SU-DHL-6 (cell line): ENCODE results near the gene SNN.
A peak's percentile ranks its signal among the peaks of the same experiment; 100 is the strongest.

Source experiments
- H2AFZ ChIP-seq: fragments of 200-600 bp; sonication (generic); 2 replicates; pipeline ENCODE4 v1.6.1; 2014; ENCODE audit warnings: low read depth, mild to moderate bottlenecking, moderate library complexity, mixed read lengths, antibody characterized with exemption, low read length; ENCODE audit not compliant: severe bottlenecking
- H3F3A ChIP-seq: fragments of 200-600 bp; shearing (Covaris generic); 2 replicates; pipeline ENCODE4 v1.6.0; 2016; ENCODE audit warnings: antibody characterized with exemption, mild to moderate bottlenecking; ENCODE audit not compliant: insufficient read depth
- H3K27ac ChIP-seq: fragments of 200-600 bp; sonication (generic); 2 replicates; pipeline ENCODE4 v1.5.1; 2016; ENCODE audit warnings: low read depth, mild to moderate bottlenecking, low read length, moderate library complexity, mixed read lengths
- H3K27me3 ChIP-seq: fragments of 200-600 bp; sonication (generic), shearing (Covaris generic); 2 replicates; pipeline ENCODE4 v1.6.0; 2014; ENCODE audit warnings: mild to moderate bottlenecking, low read length
- H3K36me3 ChIP-seq: fragments of 200-600 bp; sonication (generic); 2 replicates; pipeline ENCODE4 v1.6.1; 2014; ENCODE audit warnings: mild to moderate bottlenecking, low read length, mixed read lengths
- H3K4me2 ChIP-seq: fragments of 300-600, 200-600 bp; shearing (Covaris generic), sonication (generic); 2 replicates; pipeline ENCODE4 v1.6.0; 2014; ENCODE audit warnings: low read length, low read depth, mild to moderate bottlenecking; ENCODE audit not compliant: poor library complexity, severe bottlenecking
- H3K4me3 ChIP-seq: fragments of 200-600 bp; sonication (generic); 2 replicates; pipeline ENCODE4 v1.5.1; 2014; ENCODE audit warnings: antibody characterized with exemption, low read length, mild to moderate bottlenecking, mixed read lengths; ENCODE audit not compliant: insufficient read depth, poor library complexity, severe bottlenecking
- H3K79me2 ChIP-seq: fragments of 200-600 bp; sonication (generic); 2 replicates; pipeline ENCODE4 v1.6.1; 2014; ENCODE audit warnings: mild to moderate bottlenecking, low read length, moderate library complexity; ENCODE audit not compliant: insufficient read depth
- H3K9ac ChIP-seq: fragments of 200-600 bp; sonication (generic); 2 replicates; pipeline ENCODE4 v1.7.0; 2014; ENCODE audit warnings: mild to moderate bottlenecking, low read length
- H3K9me2 ChIP-seq: fragments of 200-600 bp; sonication (generic); replicated peaks from 2 replicates; pipeline ENCODE4 v1.6.1; 2014; ENCODE audit warnings: low read length; ENCODE audit not compliant: insufficient read depth
- H3K9me3 ChIP-seq: fragments of 200-600 bp; sonication (generic); 2 replicates; pipeline ENCODE4 v1.6.1; 2014; ENCODE audit warnings: low read length, mixed read lengths; ENCODE audit not compliant: insufficient read depth
- H4K20me1 ChIP-seq: fragments of 200-600 bp; sonication (generic); 2 replicates; pipeline ENCODE4 v1.6.1; 2014; ENCODE audit warnings: low read depth, mild to moderate bottlenecking, antibody characterized with exemption, low read length, moderate library complexity, mixed read lengths
- EZH2phosphoT487 ChIP-seq: fragments of 200-600 bp; sonication (generic), shearing (Covaris generic); conservative IDR thresholded peaks from 2 replicates; pipeline ENCODE4 v1.6.1; 2018; ENCODE audit warnings: mild to moderate bottlenecking, antibody characterized with exemption, low read length, moderate library complexity, mixed read lengths
- TF ChIP-seq, protein P1 (sequence below): fragments of 200-600 bp; sonication (generic); IDR thresholded peaks from one replicate; pipeline ENCODE4 v1.5.1; 2017; ENCODE audit warnings: antibody characterized with exemption, mild to moderate bottlenecking, low read length, moderate library complexity; ENCODE audit not compliant: insufficient read depth, poor library complexity, severe bottlenecking

Gene SNN

DNA sequence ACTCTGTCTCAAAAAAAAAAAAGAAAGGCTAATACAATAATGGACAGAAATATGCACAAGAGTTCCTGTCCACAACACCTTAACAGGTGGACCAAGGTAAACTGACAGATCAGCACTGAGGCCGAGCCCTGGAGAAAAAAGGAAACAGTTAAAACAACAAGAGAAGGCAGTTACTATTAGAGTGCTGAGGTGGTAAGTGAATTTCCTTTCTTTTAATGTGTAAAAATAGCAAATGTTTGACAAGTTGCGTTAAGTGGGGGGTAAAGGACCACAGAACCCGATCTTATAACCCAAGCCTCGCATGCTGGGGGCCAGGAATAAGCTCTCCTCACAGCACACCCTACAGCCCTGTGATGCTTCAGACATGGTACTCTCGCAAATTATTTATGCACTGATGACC lies 49.6 kb downstream of the SNN start:
- Histone ChIP-seq H3F3A (peaks cover 20% of the 10 kb centered on the region; the same call in 1 of the 2 replicates), H3K27ac (0 out of 2 replicates have a peak overlapping the region, but pooled peaks have one; percentile 1), H3K27me3 (no peaks in the 10 kb centered on the region), H4K20me1 (no peaks in the 10 kb centered on the region), H3K4me3 (no peak overlapping the region), H3K9me3 (no peaks in the 10 kb centered on the region), H3K9me2 (no peaks in the 10 kb centered on the region), H3K79me2 (peaks cover 5% of the 10 kb centered on the region; the same call in 1 of the 2 replicates), H3K9ac (no peak overlapping the region), H3K4me2 (no peak overlapping the region), H2AFZ (no peak overlapping the region), H3K36me3 (peaks cover 32% of the 10 kb centered on the region; the same call in 1 of the 2 replicates)
- TF ChIP-seq, protein P1, sequence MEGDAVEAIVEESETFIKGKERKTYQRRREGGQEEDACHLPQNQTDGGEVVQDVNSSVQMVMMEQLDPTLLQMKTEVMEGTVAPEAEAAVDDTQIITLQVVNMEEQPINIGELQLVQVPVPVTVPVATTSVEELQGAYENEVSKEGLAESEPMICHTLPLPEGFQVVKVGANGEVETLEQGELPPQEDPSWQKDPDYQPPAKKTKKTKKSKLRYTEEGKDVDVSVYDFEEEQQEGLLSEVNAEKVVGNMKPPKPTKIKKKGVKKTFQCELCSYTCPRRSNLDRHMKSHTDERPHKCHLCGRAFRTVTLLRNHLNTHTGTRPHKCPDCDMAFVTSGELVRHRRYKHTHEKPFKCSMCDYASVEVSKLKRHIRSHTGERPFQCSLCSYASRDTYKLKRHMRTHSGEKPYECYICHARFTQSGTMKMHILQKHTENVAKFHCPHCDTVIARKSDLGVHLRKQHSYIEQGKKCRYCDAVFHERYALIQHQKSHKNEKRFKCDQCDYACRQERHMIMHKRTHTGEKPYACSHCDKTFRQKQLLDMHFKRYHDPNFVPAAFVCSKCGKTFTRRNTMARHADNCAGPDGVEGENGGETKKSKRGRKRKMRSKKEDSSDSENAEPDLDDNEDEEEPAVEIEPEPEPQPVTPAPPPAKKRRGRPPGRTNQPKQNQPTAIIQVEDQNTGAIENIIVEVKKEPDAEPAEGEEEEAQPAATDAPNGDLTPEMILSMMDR, result no peak
- no peak for TF ChIP-seq EZH2phosphoT487

DNA sequence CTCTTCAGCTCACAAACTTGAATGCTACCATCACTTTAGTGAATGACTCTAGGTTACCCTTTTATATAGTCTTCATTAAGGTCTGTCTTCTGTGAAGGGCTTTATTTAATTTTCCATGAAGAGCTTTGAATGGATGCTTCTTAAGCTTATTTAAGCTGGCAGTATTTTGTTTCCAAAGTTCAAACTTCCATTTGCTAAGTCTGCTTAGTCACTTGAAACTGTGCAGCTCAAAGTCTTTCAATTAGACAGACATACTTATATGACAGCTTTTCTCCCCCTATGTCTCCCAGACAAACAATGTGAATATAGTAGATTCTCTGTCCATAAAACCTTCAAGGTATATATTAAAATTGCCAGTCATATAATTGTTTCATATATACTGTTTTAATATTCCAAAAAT lies 50.9 kb downstream of the SNN start:
- H3K4me2 ChIP-seq, result no peak overlapping the region
- H3K9me3 ChIP-seq, result no peaks in the 10 kb centered on the region
- H3K4me3 ChIP-seq, result no peak overlapping the region
- H3K9me2 ChIP-seq, result no peaks in the 10 kb centered on the region
- H3K79me2 ChIP-seq, result peaks cover 5% of the 10 kb centered on the region; the same call in 1 of the 2 replicates
- H3K27ac ChIP-seq, result no peak overlapping the region
- no peak overlapping the region for H2AFZ ChIP-seq
- H4K20me1 ChIP-seq, result no peaks in the 10 kb centered on the region
- no peaks in the 10 kb centered on the region for H3K27me3 ChIP-seq
- TF ChIP-seq EZH2phosphoT487, result no peak
- TF ChIP-seq, protein P1, result no peak
- peaks cover 35% of the 10 kb centered on the region; the same call in 1 of the 2 replicates for H3K36me3 ChIP-seq
- no peak overlapping the region for H3K9ac ChIP-seq
- peaks cover 20% of the 10 kb centered on the region; the same call in 1 of the 2 replicates for H3F3A ChIP-seq

DNA sequence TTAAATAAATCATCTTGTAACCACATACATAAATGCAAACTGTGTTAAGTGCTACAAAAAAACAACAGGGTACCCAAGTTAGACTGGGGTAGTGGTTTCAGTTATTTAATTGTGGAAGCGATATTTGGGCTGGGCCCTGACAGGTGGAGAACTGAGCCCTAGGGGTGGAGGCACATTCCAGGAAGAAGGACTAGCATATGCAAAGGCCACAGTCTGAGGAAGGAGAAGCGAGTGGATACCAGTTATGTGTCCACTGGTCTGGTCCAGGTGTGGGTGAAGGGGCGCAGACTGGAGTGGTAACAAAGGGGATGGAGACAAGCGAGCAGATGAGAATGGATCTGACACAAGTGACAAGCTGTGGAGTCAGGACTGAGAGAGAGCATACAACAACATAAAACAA lies 51.5 kb downstream of the SNN start:
- H3F3A ChIP-seq, result peaks cover 20% of the 10 kb centered on the region; the same call in 1 of the 2 replicates
- H2AFZ ChIP-seq, result no peak overlapping the region
- H3K9me2 ChIP-seq, result no peaks in the 10 kb centered on the region
- H3K79me2 ChIP-seq, result peaks cover 5% of the 10 kb centered on the region; the same call in 1 of the 2 replicates
- no peak overlapping the region for H3K4me3 ChIP-seq
- no peak overlapping the region for H3K27ac ChIP-seq
- TF ChIP-seq, protein P1, result no peak
- no peak for TF ChIP-seq EZH2phosphoT487
- no peaks in the 10 kb centered on the region for H4K20me1 ChIP-seq
- no peaks in the 10 kb centered on the region for H3K9me3 ChIP-seq
- no peak overlapping the region for H3K9ac ChIP-seq
- H3K27me3 ChIP-seq, result no peaks in the 10 kb centered on the region
- H3K36me3 ChIP-seq, result peaks cover 37% of the 10 kb centered on the region; the same call in 1 of the 2 replicates
- no peak overlapping the region for H3K4me2 ChIP-seq
